GM21526 (cell line): ENCODE data around the gene ELAVL1.
"Not testable (repeated sequence)": the region's sequence is repeated elsewhere in the genome, so short reads cannot be mapped to it uniquely, and the experiment has no call there.

ENCODE experiments used
- ATAC-seq: cut with Tn5 transposase; IDR thresholded peaks from one replicate; pipeline ENCODE4 v1.9.1; 2021; ENCODE audit warnings: moderate library complexity; ENCODE audit not compliant: unreplicated experiment, low FRiP score

Gene ELAVL1

GRCh38 chr19:8005534-8006256, at the start of gene ELAVL1:
ELAVL1 (minus strand) TSS chr19:8005641; CDS start chr19:7991815, 13,826 bp downstream.
- peak; percentile 63 for ATAC-seq

DNA sequence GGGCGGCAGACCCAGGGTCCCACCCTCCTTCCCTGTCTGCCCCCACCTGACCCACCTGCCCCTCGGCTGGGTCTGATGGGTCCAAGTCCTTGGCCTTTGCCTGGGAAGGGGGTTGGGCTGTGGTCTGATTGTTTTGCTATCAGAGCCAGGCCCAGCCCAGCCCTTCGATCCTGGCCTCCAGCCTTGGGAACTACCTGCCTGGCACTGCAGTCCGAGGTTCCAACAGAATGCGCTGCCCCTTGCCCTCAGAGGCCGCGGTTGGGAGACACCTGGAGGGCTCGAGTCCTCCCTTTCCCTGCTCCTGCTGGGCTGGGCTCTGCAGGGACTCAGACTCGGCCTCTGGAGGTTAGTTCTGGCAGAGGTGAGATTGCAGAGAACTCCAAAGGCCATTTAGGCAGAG, 48.7 kb upstream of the ELAVL1 start:
- no peak for ATAC-seq

DNA sequence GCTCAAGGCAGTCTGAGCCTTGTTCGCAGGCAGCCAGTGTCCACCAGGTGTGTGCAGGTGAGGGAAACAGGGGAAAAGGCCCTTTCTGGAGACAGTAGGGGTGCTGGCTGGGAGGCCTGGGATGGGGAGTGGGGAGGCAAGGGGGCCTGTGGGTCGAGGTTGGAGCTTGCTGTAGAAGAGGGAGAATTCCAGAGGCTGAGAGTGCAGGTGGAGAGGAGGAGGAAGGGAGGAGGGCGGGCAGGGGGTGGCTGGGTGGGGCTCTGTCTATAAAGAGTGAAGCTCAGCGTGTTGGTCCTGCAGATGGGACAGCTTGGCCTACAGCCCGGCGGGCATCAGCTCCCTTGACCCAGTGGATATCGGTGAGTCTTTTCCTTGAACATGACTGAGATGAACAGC, 47.0 kb upstream of the ELAVL1 start, which contains the start of gene CCL25:
Gene CCL25 (plus strand): TSS at position 297 of the 396 bp plus-strand sequence. CDS start 290 bp downstream, outside the sequence.
- no peak for ATAC-seq

GRCh38 chr19:8050274-8051096, 45.0 kb upstream of the ELAVL1 start:
- peak; percentile 77 for ATAC-seq

GRCh38 chr19:8046569-8047165, 41.2 kb upstream of the ELAVL1 start:
- ATAC-seq, result no peak

- no peak for ATAC-seq
These were observed 40.6 kb upstream of the ELAVL1 start for GRCh38 chr19:8045872-8046568.

DNA sequence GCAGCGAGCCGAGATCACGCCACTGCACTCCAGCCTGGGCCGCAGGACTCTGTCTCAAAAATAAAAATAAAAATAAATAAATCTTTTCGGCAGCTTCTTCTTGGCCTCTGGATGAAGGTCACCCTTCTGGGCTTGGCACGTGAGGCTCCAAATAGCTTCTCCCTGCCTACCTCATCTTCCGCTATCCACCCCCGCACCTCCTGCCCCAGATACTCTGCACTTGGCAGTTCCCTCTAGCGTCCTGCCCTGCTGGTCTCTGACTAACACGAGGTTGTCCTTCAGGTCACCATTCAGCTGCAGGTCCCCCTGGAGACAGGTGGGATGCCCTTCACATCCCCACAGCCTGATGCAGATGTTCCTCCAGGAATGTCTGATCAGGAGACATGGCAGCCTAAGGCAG, 38.6 kb upstream of the ELAVL1 start:
- ATAC-seq, result no peak

GRCh38 chr19:8042900-8043299, 37.5 kb upstream of the ELAVL1 start:
- no peak for ATAC-seq

GRCh38 chr19:8041531-8041931, 36.1 kb upstream of the ELAVL1 start:
- ATAC-seq, result no peak

GRCh38 chr19:8039231-8039630, 33.8 kb upstream of the ELAVL1 start:
- ATAC-seq, result no peak

DNA sequence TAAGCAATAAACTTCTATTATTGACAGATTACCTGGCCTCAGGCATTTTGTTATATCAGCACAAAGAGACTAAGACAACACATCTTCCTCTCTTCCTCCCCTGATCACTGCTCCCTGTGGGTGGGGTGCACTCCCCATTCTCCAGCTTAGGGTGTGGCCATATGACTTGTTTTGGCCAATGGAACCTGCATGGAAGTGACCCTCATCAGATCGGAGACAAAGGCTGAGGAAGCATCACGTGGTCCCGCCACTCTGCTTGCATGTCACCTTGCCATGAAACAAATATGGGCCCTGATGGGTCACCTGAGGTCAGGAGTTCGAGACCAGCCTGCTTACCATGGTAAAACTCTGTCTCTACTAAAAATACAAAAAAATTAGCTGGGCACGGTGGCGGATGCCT, 33.4 kb upstream of the ELAVL1 start:
- ATAC-seq, result no peak

DNA sequence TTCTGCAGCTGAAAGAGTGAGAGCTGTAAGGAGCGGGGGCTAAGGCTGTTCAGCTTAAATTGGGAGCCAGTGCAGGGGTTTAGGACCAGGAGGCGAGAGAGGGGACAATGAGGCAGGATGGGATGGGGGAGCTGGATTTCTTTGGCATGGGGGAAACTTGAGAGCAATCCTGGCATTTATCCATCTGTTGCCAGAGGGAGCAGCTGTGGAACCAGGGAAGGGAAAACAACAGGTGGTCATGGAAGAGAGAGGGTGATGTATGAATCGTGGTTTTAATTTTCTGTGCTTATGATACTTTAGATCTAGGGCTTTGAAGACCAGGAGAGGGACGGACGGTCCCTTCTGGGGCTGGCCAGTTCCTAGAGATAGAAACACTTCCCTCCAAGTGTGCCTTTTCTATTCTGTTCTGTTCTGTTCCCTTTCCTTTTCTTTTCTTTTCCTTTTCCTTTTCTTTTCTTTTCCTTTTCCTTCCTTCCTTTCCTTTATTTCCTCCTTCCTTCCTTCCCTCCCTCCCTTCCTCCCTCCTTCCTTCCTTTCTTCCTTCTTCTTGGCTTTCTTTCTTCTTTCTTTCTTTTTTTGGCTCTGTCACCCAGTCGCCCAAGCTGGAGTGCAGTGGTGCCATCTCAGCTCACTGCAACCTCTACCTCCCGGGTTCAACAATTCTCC, 31.1 kb upstream of the ELAVL1 start:
- no peak for ATAC-seq

DNA sequence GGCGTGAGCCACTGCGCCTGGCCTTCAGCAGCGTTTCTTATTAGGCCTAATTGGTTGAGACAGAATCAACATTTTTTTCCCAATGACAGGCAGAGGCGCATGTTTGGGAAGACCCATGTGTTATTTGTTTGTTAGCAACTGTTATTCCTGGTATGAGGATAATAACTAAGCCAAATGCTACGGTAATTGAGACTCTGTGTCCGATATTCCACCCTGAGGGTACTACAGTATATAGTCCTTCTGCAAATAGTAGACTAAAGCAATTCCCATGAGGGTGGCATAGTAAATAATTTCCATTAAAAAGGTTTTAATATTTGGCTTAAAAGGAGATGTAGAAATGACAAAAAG, 28.7 kb upstream of the ELAVL1 start:
- no peak for ATAC-seq

DNA sequence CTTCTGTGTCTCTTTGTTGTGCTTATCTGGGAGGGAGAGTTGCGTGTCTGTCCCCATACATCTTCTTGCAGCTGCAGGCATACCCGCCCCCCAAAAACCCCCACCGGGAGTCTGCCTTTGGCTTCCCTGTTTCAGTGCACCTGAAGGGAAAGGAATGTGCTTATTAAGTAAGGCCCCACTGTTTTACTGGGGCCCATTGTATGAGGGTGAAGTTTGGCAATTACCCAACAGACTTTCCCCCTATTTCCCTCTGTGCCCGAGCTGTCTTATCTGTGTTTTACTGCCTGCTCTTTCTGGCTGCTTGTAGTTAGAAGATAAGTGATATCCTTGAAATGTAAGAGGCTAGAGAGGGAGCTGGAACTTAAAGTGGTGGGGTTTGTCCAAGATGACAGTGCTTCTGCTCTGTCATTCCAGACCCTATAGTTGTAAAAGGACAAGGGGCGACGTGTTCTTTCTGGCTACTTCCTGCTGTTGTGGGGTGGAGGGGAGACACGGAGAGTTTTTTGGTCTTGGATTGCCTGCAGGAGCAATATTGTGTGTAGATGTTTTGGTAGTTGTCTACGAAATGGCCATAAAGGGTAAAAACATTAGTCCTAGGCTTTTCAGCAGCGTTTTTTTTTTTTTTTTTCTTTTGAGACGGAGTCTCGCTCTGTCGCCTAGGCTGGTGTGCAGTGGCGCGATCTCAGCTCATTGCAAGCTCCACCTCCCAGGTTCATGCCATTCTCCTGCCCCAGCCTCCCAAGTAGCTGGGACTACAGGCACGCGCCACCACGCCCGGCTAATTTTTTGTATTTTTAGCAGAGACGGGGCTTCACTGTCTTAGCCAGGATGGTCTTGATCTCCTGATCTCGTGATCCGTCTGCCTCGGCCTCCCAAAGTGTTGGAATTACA, 28.1 kb upstream of the ELAVL1 start:
- not testable (repeated sequence) for ATAC-seq

DNA sequence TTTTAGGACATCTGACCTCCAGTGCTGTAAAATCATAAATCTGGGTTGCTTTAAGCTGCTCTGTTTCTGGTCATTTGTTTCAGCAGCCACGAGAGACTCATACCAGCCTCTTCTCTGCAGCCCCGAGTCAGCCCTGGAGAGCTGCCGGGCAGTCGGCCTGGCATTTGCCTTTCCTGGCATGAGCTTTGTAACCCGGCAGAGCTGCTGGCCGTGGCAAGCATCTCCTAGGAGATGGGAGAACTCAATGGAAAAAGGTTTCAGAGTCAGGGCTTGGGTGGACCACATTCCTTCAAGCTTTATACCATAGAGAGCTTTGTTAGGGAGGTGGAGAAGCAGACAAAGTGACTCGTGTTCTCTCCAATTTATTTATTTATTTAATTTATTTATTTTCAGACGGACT, 25.5 kb upstream of the ELAVL1 start:
- ATAC-seq, result no peak

- ATAC-seq, result no peak
These were observed 23.6 kb upstream of the ELAVL1 start for GRCh38 chr19:8028951-8029491.

DNA sequence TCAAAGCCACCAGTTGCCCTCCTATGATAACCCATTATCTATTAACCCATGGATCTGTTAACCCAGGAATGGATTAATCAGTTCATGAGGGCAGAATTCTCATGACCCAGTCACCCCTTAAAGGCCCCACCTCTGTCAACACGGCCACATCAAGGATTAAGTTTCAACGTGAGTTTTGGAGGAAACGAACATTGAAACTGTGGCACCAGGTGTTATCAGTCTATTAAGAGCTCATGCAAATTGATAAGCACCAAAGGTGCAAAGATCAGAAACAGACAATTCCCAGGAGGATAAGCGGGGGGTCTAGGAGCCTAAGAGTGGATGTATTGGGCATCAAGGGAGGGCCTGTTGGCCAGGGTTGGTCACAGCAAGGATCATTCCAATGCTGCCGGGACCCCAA, 19.9 kb upstream of the ELAVL1 start:
- no peak for ATAC-seq

GRCh38 chr19:8024256-8024655, 18.8 kb upstream of the ELAVL1 start:
- not testable (repeated sequence) for ATAC-seq

- ATAC-seq, result no peak
These were observed 17.9 kb upstream of the ELAVL1 start for GRCh38 chr19:8023371-8023770.
